Right lobe of liver (tissue), 6 donors: ENCODE data around the gene ALDH2. TPM values are rescaled to one million over a fixed set of nuclear protein-coding genes. Genes with fewer than 3 reads are reported as not detected.

ENCODE experiments used
- ATAC-seq, 4 donors: fragments of 200-7000 bp; cut with Tn5 transposase; one replicate each; pipeline ENCODE4 v1.9.1; 2020; ENCODE audit warnings: mild to moderate bottlenecking in 4 of 4, moderate library complexity in 4 of 4
- DNase-seq, 3 donors: peaks; one replicate each; pipeline ENCODE4 v3.0.0-alpha.2; 2020
- H3K27ac ChIP-seq, 3 donors: fragments of 200-600 bp; one replicate each; pipeline ENCODE4 v1.8.0; 2022
- H3K27me3 ChIP-seq, 2 donors: fragments of 200-600 bp; one replicate each; pipeline ENCODE4 v1.8.0; 2022
- H3K36me3 ChIP-seq, 4 donors: fragments of 200-600 bp; sonication (generic) in 1 of 4; one replicate each; pipeline versions ENCODE4 v1.5.1 to v1.8.0; 2017 to 2022; ENCODE audit warnings: control low read depth in 1 of 4
- H3K4me1 ChIP-seq, 4 donors: fragments of 200-600 bp; sonication (generic) in 1 of 4; one replicate each; pipeline versions ENCODE4 v1.5.1 to v1.8.0; 2017 to 2022; ENCODE audit warnings: control low read depth in 1 of 4
- H3K4me3 ChIP-seq, 3 donors: fragments of 200-600 bp; one replicate each; pipeline ENCODE4 v1.8.0; 2022
- H3K9me3 ChIP-seq, 4 donors: fragments of 200-600 bp; sonication (generic) in 1 of 4; one replicate each; pipeline versions ENCODE4 v1.5.1 to v1.8.0; 2017 to 2022; ENCODE audit warnings: control low read depth in 1 of 4
- CTCF ChIP-seq, 4 donors: fragments of 200-600 bp in 3 of 4; fragments of 450-650 bp in 1 of 4; IDR thresholded peaks; one replicate each; pipeline versions ENCODE4 v1.5.1 to v1.8.0; 2016 to 2022; ENCODE audit warnings: antibody characterized with exemption in 4 of 4, mild to moderate bottlenecking in 2 of 4
- POLR2A ChIP-seq: fragments of 450-650 bp; IDR thresholded peaks from one replicate; pipeline ENCODE4 v1.6.1; 2017; ENCODE audit warnings: antibody characterized with exemption, mild to moderate bottlenecking
- WGBS: methylation state at CpG from one replicate; pipeline ENCODE4 v1.1.6; 2018; ENCODE audit warnings: low coverage, low lambda C conversion rate; ENCODE audit not compliant: insufficient coverage; ENCODE audit errors: missing lambda C conversion rate; 5-methylcytosine and 5-hydroxymethylcytosine counted together
- intact Hi-C, 2 donors: fragments of 100-400 bp; cut with DNase I; formaldehyde crosslinking; loops; one replicate each; pipeline versions ENCODE4 v1.11.2 to v1.14.1; 2022
- total RNA-seq, 6 experiments: library from RNA; depleted of rRNA in 2 of 6; stranded (reverse); fragments of >200 nt in 2 of 6; fragmentation: NEBNext Ultra II Directional in 3 of 6; extraction: Animal tissue kit (Norgen Biotek cat#: 25700) in 3 of 6; gene quantifications; one replicate each; pipeline versions ENCODE4 v1.1.0 to v1.2.4, GENCODE V29; 2016 to 2023
- donor health status: DM: no; HTN: yes; CAD: no.
- donor health status: DM: no; HTN: no; CAD: no.
- donor health status: DM: no; HTN: no; CAD: no.
- donor health status: DM: no; HTN: yes; CAD: no.
- donor health status: DM: no; HTN: yes; CAD: no.

ALDH2 gene
- total RNA-seq, 6 experiments from 2014 or later: 287 to 1,060 (median 749) TPM

- TF ChIP-seq POLR2A (no peak), CTCF (IDR thresholded peaks at IDR 0.05) (no peak)
- no peaks in the 10 kb centered on the region for H3K27me3 ChIP-seq
- no peaks in the 10 kb centered on the region for H3K9me3 ChIP-seq
- H3K4me3 ChIP-seq: no peak overlapping the region
- intact Hi-C loops: no loop called here
- H3K27ac ChIP-seq: no peak overlapping the region
- peak in 2 of 4 donors; percentile 24 to 28 for ATAC-seq
- 65% methylated on average over 2 of the region's 4 CpGs for WGBS
- no peaks in the 10 kb centered on the region for H3K4me1 ChIP-seq
- peaks cover 0 to 100% (median 62%) of the 10 kb centered on the region in 4 donors for H3K36me3 ChIP-seq
- DNase-seq: no peak
Observed at GRCh38 chr12:111798182-111798581, 31.4 kb downstream of the ALDH2 start.

GRCh38 chr12:111799758-111800157 lies 33.0 kb downstream of the ALDH2 start:
- Histone ChIP-seq H3K27ac (no peak overlapping the region), H3K4me1 (no peaks in the 10 kb centered on the region), H3K36me3 (peaks cover 0 to 100% (median 58%) of the 10 kb centered on the region in 4 donors), H3K9me3 (no peaks in the 10 kb centered on the region), H3K27me3 (no peaks in the 10 kb centered on the region), H3K4me3 (no peak overlapping the region)
- intact Hi-C loops: no loop called here
- no peak for DNase-seq
- ATAC-seq: peak in 1 of 4 donors; percentile 6
- TF ChIP-seq POLR2A (no peak), CTCF (IDR thresholded peaks at IDR 0.05) (no peak)
- WGBS: 87% methylated on average over 3 of the region's 9 CpGs

- DNase-seq (no peak), ATAC-seq (no peak)
- Histone ChIP-seq H3K4me3 (no peak overlapping the region), H3K9me3 (no peaks in the 10 kb centered on the region), H3K4me1 (peaks cover 0 to 10% (median 4%) of the 10 kb centered on the region in 4 donors), H3K27ac (no peak overlapping the region), H3K27me3 (no peaks in the 10 kb centered on the region), H3K36me3 (peaks cover 0 to 100% (median 59%) of the 10 kb centered on the region in 4 donors)
- intact Hi-C loops: no loop called here
- TF ChIP-seq CTCF (IDR thresholded peaks at IDR 0.05) (no peak), POLR2A (no peak)
- WGBS: 92% methylated on average over 6 of the region's 6 CpGs
Observed at GRCh38 chr12:111803038-111803626, 36.4 kb downstream of the ALDH2 start.

- Histone ChIP-seq H3K27ac (no peak overlapping the region), H3K4me1 (peaks cover 0 to 10% (median 4%) of the 10 kb centered on the region in 4 donors), H3K36me3 (peaks cover 0 to 100% (median 57%) of the 10 kb centered on the region in 4 donors), H3K9me3 (no peaks in the 10 kb centered on the region), H3K4me3 (no peak overlapping the region), H3K27me3 (no peaks in the 10 kb centered on the region)
- 93% methylated on average over 3 of the region's 8 CpGs for WGBS
- no peak for ATAC-seq
- DNase-seq: no peak
- intact Hi-C loops: no loop called here
- no peak for TF ChIP-seq POLR2A
- no peak for TF ChIP-seq CTCF (IDR thresholded peaks at IDR 0.05)
Observed at GRCh38 chr12:111803851-111804250, 37.1 kb downstream of the ALDH2 start.
